Measurements from ENCODE around the gene EXOC3L2.
A peak's percentile ranks its signal among the peaks of the same experiment; 100 is the strongest.

The EXOC3L2 gene

DNA sequence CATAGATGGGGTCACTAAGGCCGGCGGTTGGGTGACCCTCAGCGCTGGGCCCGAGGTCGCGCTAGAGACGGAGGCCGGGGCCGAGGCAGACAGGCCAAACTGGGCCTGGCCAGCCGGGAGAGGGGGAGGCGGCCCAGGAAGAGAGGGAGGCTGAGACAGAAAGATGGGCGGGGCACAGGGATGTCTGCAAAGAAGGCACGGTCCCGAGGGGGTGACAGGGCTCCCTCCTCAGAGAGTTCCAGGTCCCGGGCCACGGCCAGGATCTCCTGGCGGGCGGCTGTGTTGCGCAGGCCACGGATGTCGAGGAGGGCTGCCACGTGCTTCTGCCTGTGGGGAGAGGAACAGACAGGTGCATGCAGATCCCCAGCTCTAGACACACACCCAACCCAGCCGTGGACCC, 32.2 kb downstream of the EXOC3L2 start:
- Histone ChIP-seq H3K9me3 (replicated peaks in 1 of 2; ENCODE audit: control insufficient read depth in 2 of 2, insufficient read depth in 1 of 2, low read depth in 1 of 2, low read length in 2 of 2) (peaks cover 0 to 3% of the 10 kb centered on the region in 2 donors), H3K27ac (replicated peaks; ENCODE audit: low read length) (no peak overlapping the region), H3K4ac (ENCODE audit: low read length) (no peak overlapping the region), H2AK5ac (ENCODE audit: low read depth, low read length) (no peak overlapping the region), H3K23ac (ENCODE audit: low read depth, low read length, poor library complexity) (peak overlapping the region; percentile 43), H3K18ac (ENCODE audit: low read length) (no peak overlapping the region), H2BK120ac (ENCODE audit: low read depth, low read length) (no peak overlapping the region), H3K4me1 (ENCODE audit: control insufficient read depth in 2 of 2, insufficient read depth in 1 of 2, low read depth in 1 of 2, low read length in 2 of 2) (peaks cover 3 to 16% of the 10 kb centered on the region in 2 donors), H2BK12ac (ENCODE audit: low read length) (no peak overlapping the region), H2BK5ac (ENCODE audit: low read length) (no peak overlapping the region), H2AFZ (ENCODE audit: low read length) (no peak overlapping the region), H3K4me2 (ENCODE audit: insufficient read depth, low read length, poor library complexity, severe bottlenecking) (no peak overlapping the region), H2BK15ac (ENCODE audit: low read length) (no peak overlapping the region), H3K9ac (ENCODE audit: low read depth, low read length, poor library complexity) (no peak overlapping the region), H3K4me3 (ENCODE audit: low read length in 2 of 2) (no peak overlapping the region), H4K8ac (ENCODE audit: low read depth, low read length) (no peak overlapping the region), H3K27me3 (ENCODE audit: control insufficient read depth in 3 of 3, insufficient read depth in 3 of 3, low read depth in 1 of 3, low read length in 3 of 3) (peaks cover 17 to 39% (median 21%) of the 10 kb centered on the region in 3 experiments), H3K79me1 (ENCODE audit: low read depth, low read length) (peaks cover 2% of the 10 kb centered on the region), H3K14ac (ENCODE audit: low read length) (no peak overlapping the region), H4K91ac (ENCODE audit: low read depth, low read length, poor library complexity) (no peak overlapping the region), H3K36me3 (replicated peaks in 1 of 2; ENCODE audit: control insufficient read depth in 2 of 2, insufficient read depth in 2 of 2, low read length in 2 of 2) (no peaks in the 10 kb centered on the region)
- DNase-seq (ENCODE audit: low spot score), result no peak
- WGBS, 2 donors (ENCODE audit: extremely low coverage in 2 of 2, insufficient read length in 2 of 2, insufficient replicate concordance in 1 of 2), result no CpG with 5 or more reads among the region's 23 CpGs

DNA sequence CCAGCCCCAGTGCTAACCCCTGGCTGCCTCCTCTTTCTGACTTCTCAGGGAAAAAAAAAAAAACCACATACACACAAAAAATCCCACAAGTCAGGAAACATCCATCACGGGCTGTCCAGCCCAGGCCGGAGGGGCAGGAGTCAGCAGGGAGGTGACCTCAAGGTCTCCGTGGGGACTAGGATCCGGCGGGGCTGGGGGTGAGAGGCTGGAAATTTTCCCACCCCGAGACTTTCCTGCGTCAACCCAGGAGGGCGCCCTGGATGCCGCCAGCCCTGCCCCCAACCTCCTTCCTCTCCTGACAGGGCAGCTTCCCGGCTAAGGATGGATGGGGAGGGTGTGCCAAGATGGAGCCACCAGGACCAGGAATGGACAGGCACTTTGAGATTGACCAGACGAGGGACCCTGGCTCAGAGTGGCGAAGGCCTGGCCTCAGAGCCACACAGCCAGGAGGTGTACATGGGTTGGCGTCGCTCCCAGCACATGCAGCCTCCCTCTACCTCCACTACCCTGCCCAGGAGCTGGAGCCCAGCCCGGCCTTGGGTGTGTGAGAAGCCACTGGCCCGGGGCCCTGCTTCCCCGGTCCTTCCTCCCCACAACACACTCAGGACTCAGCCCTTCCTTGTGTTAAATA, 33.3 kb downstream of the EXOC3L2 start:
- H3K79me1 ChIP-seq (ENCODE audit: low read depth, low read length), result peaks cover 2% of the 10 kb centered on the region
- peaks cover 3 to 16% of the 10 kb centered on the region in 2 donors for H3K4me1 ChIP-seq (ENCODE audit: control insufficient read depth in 2 of 2, insufficient read depth in 1 of 2, low read depth in 1 of 2, low read length in 2 of 2)
- H3K4me3 ChIP-seq (ENCODE audit: low read length in 2 of 2), result no peak overlapping the region
- H3K4me2 ChIP-seq (ENCODE audit: insufficient read depth, low read length, poor library complexity, severe bottlenecking), result no peak overlapping the region
- no peak overlapping the region for H2BK5ac ChIP-seq (ENCODE audit: low read length)
- peaks cover 0 to 3% of the 10 kb centered on the region in 2 donors for H3K9me3 ChIP-seq (replicated peaks in 1 of 2; ENCODE audit: control insufficient read depth in 2 of 2, insufficient read depth in 1 of 2, low read depth in 1 of 2, low read length in 2 of 2)
- no peak overlapping the region for H4K91ac ChIP-seq (ENCODE audit: low read depth, low read length, poor library complexity)
- no CpG with 5 or more reads among the region's 17 CpGs for WGBS, 2 donors (ENCODE audit: extremely low coverage in 2 of 2, insufficient read length in 2 of 2, insufficient replicate concordance in 1 of 2)
- H3K18ac ChIP-seq (ENCODE audit: low read length), result no peak overlapping the region
- no peak overlapping the region for H3K23ac ChIP-seq (ENCODE audit: low read depth, low read length, poor library complexity)
- no peak overlapping the region for H2BK15ac ChIP-seq (ENCODE audit: low read length)
- no peak overlapping the region for H2BK12ac ChIP-seq (ENCODE audit: low read length)
- peaks cover 8 to 28% (median 11%) of the 10 kb centered on the region in 3 experiments for H3K27me3 ChIP-seq (ENCODE audit: control insufficient read depth in 3 of 3, insufficient read depth in 3 of 3, low read depth in 1 of 3, low read length in 3 of 3)
- H3K27ac ChIP-seq (replicated peaks; ENCODE audit: low read length), result no peak overlapping the region
- no peak overlapping the region for H4K8ac ChIP-seq (ENCODE audit: low read depth, low read length)
- DNase-seq (ENCODE audit: low spot score), result no peak
- no peak overlapping the region for H3K14ac ChIP-seq (ENCODE audit: low read length)
- no peaks in the 10 kb centered on the region for H3K36me3 ChIP-seq (replicated peaks in 1 of 2; ENCODE audit: control insufficient read depth in 2 of 2, insufficient read depth in 2 of 2, low read length in 2 of 2)
- peak overlapping the region; percentile 63 for H2AK5ac ChIP-seq (ENCODE audit: low read depth, low read length)
- H3K9ac ChIP-seq (ENCODE audit: low read depth, low read length, poor library complexity), result no peak overlapping the region
- H2AFZ ChIP-seq (ENCODE audit: low read length), result peak overlapping the region; percentile 76
- no peak overlapping the region for H2BK120ac ChIP-seq (ENCODE audit: low read depth, low read length)
- no peak overlapping the region for H3K4ac ChIP-seq (ENCODE audit: low read length)

GRCh38 chr19:45206328-45206727, 38.9 kb downstream of the EXOC3L2 start:
- Histone ChIP-seq H3K9me3 (replicated peaks in 1 of 2; ENCODE audit: control insufficient read depth in 2 of 2, insufficient read depth in 1 of 2, low read depth in 1 of 2, low read length in 2 of 2) (peaks cover 0 to 2% of the 10 kb centered on the region in 2 donors), H2BK12ac (ENCODE audit: low read length) (no peak overlapping the region), H3K4ac (ENCODE audit: low read length) (no peak overlapping the region), H3K27ac (replicated peaks; ENCODE audit: low read length) (no peak overlapping the region), H4K8ac (ENCODE audit: low read depth, low read length) (no peak overlapping the region), H3K4me3 (ENCODE audit: low read length in 2 of 2) (no peak overlapping the region), H4K91ac (ENCODE audit: low read depth, low read length, poor library complexity) (no peak overlapping the region), H2AK5ac (ENCODE audit: low read depth, low read length) (no peak overlapping the region), H3K27me3 (ENCODE audit: control insufficient read depth in 3 of 3, insufficient read depth in 3 of 3, low read depth in 1 of 3, low read length in 3 of 3) (no peaks in the 10 kb centered on the region), H2BK15ac (ENCODE audit: low read length) (no peak overlapping the region), H3K9ac (ENCODE audit: low read depth, low read length, poor library complexity) (no peak overlapping the region), H3K36me3 (replicated peaks in 1 of 2; ENCODE audit: control insufficient read depth in 2 of 2, insufficient read depth in 2 of 2, low read length in 2 of 2) (no peaks in the 10 kb centered on the region), H3K4me1 (ENCODE audit: control insufficient read depth in 2 of 2, insufficient read depth in 1 of 2, low read depth in 1 of 2, low read length in 2 of 2) (peaks cover 0 to 4% of the 10 kb centered on the region in 2 donors), H2AFZ (ENCODE audit: low read length) (no peak overlapping the region), H3K79me1 (ENCODE audit: low read depth, low read length) (no peaks in the 10 kb centered on the region), H3K23ac (ENCODE audit: low read depth, low read length, poor library complexity) (no peak overlapping the region), H2BK5ac (ENCODE audit: low read length) (no peak overlapping the region), H3K14ac (ENCODE audit: low read length) (no peak overlapping the region), H3K18ac (ENCODE audit: low read length) (no peak overlapping the region), H3K4me2 (ENCODE audit: insufficient read depth, low read length, poor library complexity, severe bottlenecking) (no peak overlapping the region), H2BK120ac (ENCODE audit: low read depth, low read length) (no peak overlapping the region)
- no peak for DNase-seq (ENCODE audit: low spot score)
- no CpG with 5 or more reads among the region's 3 CpGs for WGBS, 2 donors (ENCODE audit: extremely low coverage in 2 of 2, insufficient read length in 2 of 2, insufficient replicate concordance in 1 of 2)

DNA sequence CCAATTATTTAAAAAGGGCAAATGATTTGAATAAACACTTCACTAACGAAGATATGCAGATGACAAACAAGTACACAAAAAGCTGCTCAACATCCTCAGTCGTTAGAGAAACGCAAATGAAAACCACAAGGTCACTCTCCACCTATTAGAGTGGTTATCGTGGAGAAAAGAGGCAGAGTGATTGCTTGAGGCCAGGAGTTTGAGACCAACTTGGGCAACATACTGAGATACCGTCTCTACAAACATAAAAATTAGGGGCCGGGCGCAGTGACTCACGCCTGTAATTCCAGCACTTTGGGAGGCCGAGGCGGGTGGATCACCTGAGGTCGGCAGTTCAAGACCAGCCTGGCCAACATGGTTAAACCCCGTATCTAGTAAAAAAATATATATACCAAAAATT, 39.4 kb downstream of the EXOC3L2 start:
- Histone ChIP-seq H3K14ac (ENCODE audit: low read length) (no peak overlapping the region), H2BK120ac (ENCODE audit: low read depth, low read length) (no peak overlapping the region), H3K4me3 (ENCODE audit: low read length in 2 of 2) (no peak overlapping the region), H3K18ac (ENCODE audit: low read length) (no peak overlapping the region), H3K4me1 (ENCODE audit: control insufficient read depth in 2 of 2, insufficient read depth in 1 of 2, low read depth in 1 of 2, low read length in 2 of 2) (no peaks in the 10 kb centered on the region), H3K27ac (replicated peaks; ENCODE audit: low read length) (no peak overlapping the region), H2BK5ac (ENCODE audit: low read length) (no peak overlapping the region), H3K9me3 (replicated peaks in 1 of 2; ENCODE audit: control insufficient read depth in 2 of 2, insufficient read depth in 1 of 2, low read depth in 1 of 2, low read length in 2 of 2) (peaks cover 0 to 3% of the 10 kb centered on the region in 2 donors), H3K36me3 (replicated peaks in 1 of 2; ENCODE audit: control insufficient read depth in 2 of 2, insufficient read depth in 2 of 2, low read length in 2 of 2) (no peaks in the 10 kb centered on the region), H3K4me2 (ENCODE audit: insufficient read depth, low read length, poor library complexity, severe bottlenecking) (no peak overlapping the region), H2AFZ (ENCODE audit: low read length) (no peak overlapping the region), H4K91ac (ENCODE audit: low read depth, low read length, poor library complexity) (no peak overlapping the region), H2BK12ac (ENCODE audit: low read length) (no peak overlapping the region), H3K9ac (ENCODE audit: low read depth, low read length, poor library complexity) (no peak overlapping the region), H3K27me3 (ENCODE audit: control insufficient read depth in 3 of 3, insufficient read depth in 3 of 3, low read depth in 1 of 3, low read length in 3 of 3) (no peaks in the 10 kb centered on the region), H3K23ac (ENCODE audit: low read depth, low read length, poor library complexity) (no peak overlapping the region), H2AK5ac (ENCODE audit: low read depth, low read length) (no peak overlapping the region), H3K4ac (ENCODE audit: low read length) (no peak overlapping the region), H3K79me1 (ENCODE audit: low read depth, low read length) (no peaks in the 10 kb centered on the region), H4K8ac (ENCODE audit: low read depth, low read length) (no peak overlapping the region), H2BK15ac (ENCODE audit: low read length) (no peak overlapping the region)
- DNase-seq (ENCODE audit: low spot score), result no peak
- no CpG with 5 or more reads among the region's 12 CpGs for WGBS, 2 donors (ENCODE audit: extremely low coverage in 2 of 2, insufficient read length in 2 of 2, insufficient replicate concordance in 1 of 2)
